ENCODE results near the gene PSMC2. TPM values are rescaled to one million over a fixed set of nuclear protein-coding genes. Genes with fewer than 3 reads are reported as not detected.

The PSMC2 gene
- total and polyA plus RNA-seq, 12 donors: 67.7 to 157 (median 124) TPM

- no peak for ATAC-seq
- TF ChIP-seq CTCF (IDR thresholded peaks at IDR 0.05): no peak
- Histone ChIP-seq H3K9me3 (no peaks in the 10 kb centered on the region), H3K27me3 (no peaks in the 10 kb centered on the region), H3K4me1 (peaks cover 0 to 9% (median 0%) of the 10 kb centered on the region in 9 donors), H3K27ac (peak overlapping the region in 1 of 10 donors; percentile 11), H3K36me3 (peaks cover 0 to 100% (median 90%) of the 10 kb centered on the region in 9 donors), H3K4me3 (no peak overlapping the region)
- 70 to 71% methylated on average over 3 of the region's 3 CpGs for WGBS, 2 donors
- no peak for DNase-seq
- intact Hi-C loops (cut with DNase I): loop anchor here in 1 of 10 donors (5.0 kb wide), 1 partner anchor 50 kb away; no protein-coding TSS in a partner anchor
Measured at GRCh38 chr7:103307503-103308231, 39.8 kb upstream of the PSMC2 start.

GRCh38 chr7:103314852-103315251 is 32.6 kb upstream of the PSMC2 start:
- no peaks in the 10 kb centered on the region for H3K9me3 ChIP-seq
- peaks cover 0 to 8% (median 0%) of the 10 kb centered on the region in 9 donors for H3K4me1 ChIP-seq
- 84 to 88% methylated on average over 2 of the region's 2 CpGs for WGBS, 2 donors
- DNase-seq (no peak), ATAC-seq (no peak)
- peak overlapping the region in 1 of 10 donors; percentile 47 for H3K27ac ChIP-seq
- H3K36me3 ChIP-seq: peaks cover 0 to 100% (median 87%) of the 10 kb centered on the region in 9 donors
- intact Hi-C loops (cut with DNase I): loop anchor here in 2 of 10 donors (5.0 kb wide), 2 partner anchors 42 to 47 kb away; no protein-coding TSS in a partner anchor
- no peak overlapping the region for H3K4me3 ChIP-seq
- H3K27me3 ChIP-seq: no peaks in the 10 kb centered on the region
- TF ChIP-seq CTCF (IDR thresholded peaks at IDR 0.05): no peak

- Histone ChIP-seq H3K27ac (peak overlapping the region in 1 of 10 donors; percentile 25), H3K4me3 (no peak overlapping the region), H3K27me3 (no peaks in the 10 kb centered on the region), H3K9me3 (no peaks in the 10 kb centered on the region), H3K4me1 (peaks cover 0 to 8% (median 0%) of the 10 kb centered on the region in 9 donors), H3K36me3 (peaks cover 5 to 100% (median 88%) of the 10 kb centered on the region in 9 donors)
- DNase-seq: no peak
- intact Hi-C loops (cut with DNase I): loop anchor here in 2 of 10 donors (5.0 kb wide), 2 partner anchors 41 to 46 kb away; no protein-coding TSS in a partner anchor
- no peak for TF ChIP-seq CTCF (IDR thresholded peaks at IDR 0.05)
- ATAC-seq: no peak
- 85 to 95% methylated on average over 2 of the region's 2 CpGs for WGBS, 2 donors
Measured at GRCh38 chr7:103316380-103316941, 31.0 kb upstream of the PSMC2 start.

GRCh38 chr7:103317009-103317408 is 30.4 kb upstream of the PSMC2 start:
- Histone ChIP-seq H3K27ac (peak overlapping the region in 2 of 10 donors; percentile 11 to 25), H3K27me3 (no peaks in the 10 kb centered on the region), H3K9me3 (no peaks in the 10 kb centered on the region), H3K4me1 (peaks cover 0 to 8% (median 0%) of the 10 kb centered on the region in 9 donors), H3K36me3 (peaks cover 0 to 100% (median 88%) of the 10 kb centered on the region in 9 donors), H3K4me3 (no peak overlapping the region)
- DNase-seq: no peak
- intact Hi-C loops (cut with DNase I): loop anchor here in 2 of 10 donors (5.0 kb wide), 2 partner anchors 40 to 45 kb away; no protein-coding TSS in a partner anchor
- no peak for TF ChIP-seq CTCF (IDR thresholded peaks at IDR 0.05)
- peak in 1 of 8 donors; percentile 65 for ATAC-seq
